ENCODE measurements around the gene SDR39U1.

- TF ChIP-seq CTCF (IDR thresholded peaks at IDR 0.05 in 2 of 3, conservative IDR thresholded peaks at IDR 0.05 in 1 of 3; ENCODE audit: borderline replicate concordance in 1 of 3, insufficient read depth in 1 of 3, low read depth in 2 of 3, low read length in 2 of 3): no peak
- TF ChIP-seq MAX (IDR thresholded peaks at IDR 0.05): no peak
- TF ChIP-seq EZH2 (IDR thresholded peaks at IDR 0.05): no peak
Measured at GRCh38 chr14:24403294-24403998, 39.1 kb downstream of the SDR39U1 start.
